HEK293 (cell line): ENCODE results near the gene SBK1.

Source experiments
- CTCF ChIA-PET: fragments of 350-600 bp; formaldehyde crosslinking; extraction: SDS; loops from one replicate; lab custom pipeline; 2021; ENCODE audit warnings: antibody characterized with exemption; lab: Yijun Ruan, JAX
- POLR2A ChIA-PET: fragments of 300-600 bp; formaldehyde crosslinking; extraction: SDS; loops from one replicate; lab custom pipeline; 2020; ENCODE audit warnings: antibody characterized with exemption, inconsistent platforms; lab: Yijun Ruan, JAX
- H3K27ac ChIP-seq: fragments of 200-500 bp; sonication (Bioruptor generic); 2 replicates; pipeline ENCODE4 v1.5.1; 2014; ENCODE audit warnings: low read depth, low read length, control low read depth, inconsistent platforms; ENCODE audit errors: extremely low read depth
- H3K36me3 ChIP-seq, 2 experiments: fragments of 200-500 bp in 1 of 2; sonication (Bioruptor generic) in 1 of 2; 1 replicate in 1 of 2; 2 replicates in 1 of 2; pipeline ENCODE4 v1.5.1; 2014 to 2017; ENCODE audit warnings: inconsistent platforms in 2 of 2, low read length in 2 of 2; ENCODE audit not compliant: control insufficient read depth in 2 of 2, insufficient read depth in 1 of 2
- H3K4me1 ChIP-seq: fragments of 200-500 bp; sonication (Bioruptor generic); 2 replicates; pipeline ENCODE4 v1.5.1; 2014; ENCODE audit warnings: mild to moderate bottlenecking, low read length, inconsistent platforms; ENCODE audit not compliant: control insufficient read depth, insufficient read depth
- H3K4me3 ChIP-seq: 2 replicates; pipeline ENCODE4 v1.5.1; 2011; ENCODE audit warnings: low read depth, mild to moderate bottlenecking, control low read depth, low read length, moderate library complexity
- H3K9me3 ChIP-seq: fragments of 200-500 bp; sonication (Bioruptor generic); 2 replicates; pipeline ENCODE4 v1.5.1; 2014; ENCODE audit warnings: low read depth, low read length, inconsistent platforms; ENCODE audit not compliant: control insufficient read depth, insufficient read depth
- SCRT1 ChIP-seq: fragments of 450-650 bp; formaldehyde crosslinking; IDR thresholded peaks from 2 replicates; pipeline ENCODE4 v1.5.1; 2016; ENCODE audit warnings: missing biosample characterization, missing genetic modification characterization, borderline replicate concordance
- TRIM28 ChIP-seq: IDR thresholded peaks from 2 replicates; pipeline ENCODE4 v1.6.1; 2011; ENCODE audit warnings: low read length, control low read depth, borderline replicate concordance
- ZIC2 ChIP-seq: fragments of 450-650 bp; formaldehyde crosslinking; IDR thresholded peaks from 2 replicates; pipeline ENCODE4 v1.5.1; 2016; ENCODE audit warnings: missing biosample characterization, missing genetic modification characterization
- ZNF121 ChIP-seq: fragments of 450-650 bp; formaldehyde crosslinking; IDR thresholded peaks from 2 replicates; pipeline ENCODE4 v1.5.1; 2016; ENCODE audit warnings: missing biosample characterization, missing genetic modification characterization
- ZNF174 ChIP-seq: fragments of 450-650 bp; formaldehyde crosslinking; IDR thresholded peaks from 2 replicates; pipeline ENCODE4 v1.5.0; 2017; ENCODE audit warnings: missing biosample characterization, mild to moderate bottlenecking, missing genetic modification characterization
- ZNF175 ChIP-seq: fragments of 450-650 bp; formaldehyde crosslinking; IDR thresholded peaks from 2 replicates; pipeline ENCODE4 v1.5.1; 2016; ENCODE audit warnings: missing biosample characterization, missing genetic modification characterization
- ZNF324 ChIP-seq: fragments of 450-650 bp; formaldehyde crosslinking; IDR thresholded peaks from 2 replicates; pipeline ENCODE4 v1.5.1; 2016; ENCODE audit warnings: missing biosample characterization, missing genetic modification characterization
- ZNF350 ChIP-seq: fragments of 450-650 bp; formaldehyde crosslinking; IDR thresholded peaks from 2 replicates; pipeline ENCODE4 v1.5.0; 2017; ENCODE audit warnings: missing biosample characterization, mild to moderate bottlenecking, missing genetic modification characterization
- ZNF433 ChIP-seq: fragments of 450-650 bp; formaldehyde crosslinking; IDR thresholded peaks from 2 replicates; pipeline ENCODE4 v1.5.1; 2016; ENCODE audit warnings: missing biosample characterization, missing genetic modification characterization, low read depth
- ZNF658 ChIP-seq: fragments of 450-650 bp; formaldehyde crosslinking; IDR thresholded peaks from 2 replicates; pipeline ENCODE4; 2016; ENCODE audit warnings: missing biosample characterization, missing genetic modification characterization
- ZNF660 ChIP-seq: fragments of 450-650 bp; IDR thresholded peaks from 2 replicates; pipeline ENCODE4 v1.5.1; 2018; ENCODE audit warnings: missing biosample characterization, mild to moderate bottlenecking, missing genetic modification characterization
- ZNF792 ChIP-seq: fragments of 450-650 bp; formaldehyde crosslinking; IDR thresholded peaks from 2 replicates; pipeline ENCODE4 v1.5.1; 2016; ENCODE audit warnings: missing biosample characterization, missing genetic modification characterization
- TF ChIP-seq, protein P1 (sequence below): fragments of 450-650 bp; formaldehyde crosslinking; IDR thresholded peaks from 2 replicates; pipeline ENCODE4 v1.5.1; 2016; ENCODE audit warnings: missing biosample characterization, missing genetic modification characterization

The SBK1 gene

DNA sequence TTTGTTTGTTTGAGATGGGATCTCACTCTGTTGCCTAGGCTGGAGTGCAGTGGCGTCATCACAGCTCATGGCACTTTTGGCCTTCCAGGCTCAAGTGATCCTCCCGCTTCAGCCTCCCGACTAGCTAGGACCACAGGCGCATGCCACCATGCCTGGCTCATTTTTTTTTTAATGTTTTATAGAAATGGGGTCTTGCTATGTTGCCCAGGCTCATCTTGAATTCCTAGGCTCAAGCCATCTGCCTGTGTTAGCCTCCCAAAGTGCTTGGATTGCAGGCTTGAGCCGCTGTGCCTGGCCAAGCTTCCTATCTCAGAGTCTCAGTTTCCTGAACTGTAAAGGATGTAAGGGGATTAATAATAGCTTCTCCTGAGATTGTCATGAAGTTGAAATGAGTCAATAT is 8.0 kb downstream of the SBK1 start:
- no peak overlapping the region for H3K4me3 ChIP-seq
- no peaks in the 10 kb centered on the region for H3K36me3 ChIP-seq
- TF ChIP-seq ZNF121 (peak; percentile 75), ZNF175 (tag by site-specific recombination) (no peak)
- H3K27ac ChIP-seq, result no peak overlapping the region
- ChIA-PET POLR2A (no interaction called here), CTCF (interaction anchor here (1.0 to 1.7 kb wide), 4 partner anchors 17 to 24 kb away, joined by 4 to 5 read pairs (median 5); no protein-coding TSS in a partner anchor)
- no peaks in the 10 kb centered on the region for H3K9me3 ChIP-seq
- H3K4me1 ChIP-seq, result no peaks in the 10 kb centered on the region

DNA sequence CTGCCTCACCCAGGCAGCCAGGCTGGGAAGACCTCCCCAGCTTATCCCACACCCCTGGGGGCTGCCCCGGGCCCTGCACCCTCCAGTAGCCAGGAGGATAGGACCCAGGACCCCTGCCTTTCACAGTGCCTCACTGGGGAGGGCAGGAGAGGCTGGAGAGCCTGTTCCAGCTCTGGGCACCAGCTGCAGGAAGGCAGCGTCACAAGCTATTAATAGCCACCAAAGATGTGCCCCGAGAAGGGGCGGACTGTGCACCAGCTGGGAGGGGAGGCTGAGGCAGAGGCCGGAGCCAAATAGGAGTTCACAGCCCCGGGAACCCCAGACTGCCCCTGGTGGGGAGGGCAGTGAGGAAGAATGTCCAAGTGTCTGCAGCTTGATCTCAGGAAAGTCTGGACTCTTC is 8.8 kb downstream of the SBK1 start:
- CTCF ChIA-PET, result interaction anchor here (0.6 to 1.8 kb wide), 6 partner anchors 8 to 309 kb away, joined by 3 to 8 read pairs (median 4); no protein-coding TSS in a partner anchor
- Histone ChIP-seq H3K36me3 (no peaks in the 10 kb centered on the region), H3K4me3 (no peak overlapping the region), H3K9me3 (no peaks in the 10 kb centered on the region), H3K27ac (no peak overlapping the region), H3K4me1 (no peaks in the 10 kb centered on the region)
- POLR2A ChIA-PET, result no interaction called here
- no peak for TF ChIP-seq ZNF324 (tag by site-specific recombination)
- peak; percentile 54; the same call in 1 of the 2 replicates for TF ChIP-seq ZIC2

DNA sequence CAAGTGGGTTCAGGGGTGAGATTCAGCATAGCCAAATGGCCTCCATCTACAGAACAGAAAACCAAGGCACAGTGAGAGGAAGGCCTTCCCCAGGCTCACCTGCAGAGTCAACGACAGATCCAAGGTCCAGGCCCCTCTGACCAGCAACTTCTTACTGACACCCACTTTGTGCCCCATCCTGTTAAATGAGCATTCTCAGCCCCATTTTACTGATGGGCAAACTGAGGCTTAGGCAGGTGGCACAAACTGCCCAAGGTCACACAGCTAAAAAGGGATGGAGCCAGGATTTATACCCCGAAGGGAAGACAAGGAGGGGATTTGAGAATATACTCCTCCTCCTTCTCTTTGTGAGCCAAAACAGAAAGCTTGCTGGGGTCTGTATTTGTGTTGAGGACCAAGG is 9.3 kb downstream of the SBK1 start:
- CTCF ChIA-PET, result interaction anchor here (0.6 to 1.8 kb wide), 2 partner anchors 9 to 20 kb away, joined by 3 to 8 read pairs; no protein-coding TSS in a partner anchor
- TF ChIP-seq ZNF660 (tag by site-specific recombination) (peak; percentile 94), TRIM28 (no peak)
- POLR2A ChIA-PET, result no interaction called here
- Histone ChIP-seq H3K4me1 (no peaks in the 10 kb centered on the region), H3K9me3 (no peaks in the 10 kb centered on the region), H3K4me3 (no peak overlapping the region), H3K36me3 (no peaks in the 10 kb centered on the region), H3K27ac (no peak overlapping the region)

DNA sequence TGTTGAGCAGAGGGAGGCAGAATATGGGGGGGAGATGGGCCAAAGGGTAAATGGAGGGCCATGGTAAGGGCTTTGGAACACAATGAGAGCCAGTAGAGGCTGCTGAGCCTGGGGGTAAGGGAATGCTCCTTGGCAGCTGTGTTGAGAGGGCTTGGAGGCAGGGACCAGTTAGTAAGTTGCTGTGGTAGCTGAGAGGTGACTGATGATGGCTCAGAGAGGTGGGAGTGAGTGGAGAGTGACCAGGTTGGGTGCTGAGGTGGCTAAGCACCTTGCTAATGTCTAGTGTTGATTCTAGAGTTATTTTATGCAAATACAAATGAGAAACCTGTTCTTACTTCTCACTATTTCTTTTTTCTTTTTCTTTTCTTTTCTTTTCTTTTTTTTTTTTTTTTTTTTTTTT is 10.8 kb downstream of the SBK1 start:
- H3K36me3 ChIP-seq, result no peaks in the 10 kb centered on the region
- TF ChIP-seq ZNF350 (tag by site-specific recombination) (no peak), SCRT1 (tag by site-specific recombination) (no peak), ZNF658 (tag by site-specific recombination) (no peak), ZNF433 (tag by site-specific recombination) (no peak), ZNF792 (no peak), ZNF174 (tag by site-specific recombination) (no peak)

DNA sequence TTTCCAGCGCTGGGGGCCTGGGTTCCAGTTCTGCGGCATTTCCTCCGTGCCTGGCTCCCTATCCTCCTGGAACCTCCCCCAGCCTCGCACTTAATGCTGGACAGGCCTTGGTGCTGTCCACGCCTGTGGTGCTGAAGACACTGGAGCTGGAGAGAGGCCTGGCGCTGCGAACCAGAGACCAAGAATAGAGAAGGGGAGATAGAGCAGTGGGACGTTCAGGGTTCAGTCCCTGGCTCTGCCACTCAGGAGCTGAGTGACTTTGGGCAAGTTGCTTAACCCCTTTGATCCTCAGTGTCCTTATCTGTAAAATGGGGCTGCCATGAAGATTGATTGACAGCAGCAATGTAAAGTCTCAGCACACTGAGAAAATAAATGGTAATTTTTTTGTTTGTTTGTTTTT is 11.9 kb downstream of the SBK1 start:
- Histone ChIP-seq H3K9me3 (no peaks in the 10 kb centered on the region), H3K4me3 (no peak overlapping the region), H3K27ac (no peak overlapping the region), H3K36me3 (no peaks in the 10 kb centered on the region), H3K4me1 (no peaks in the 10 kb centered on the region)
- ChIA-PET CTCF (interaction anchor here (1.1 to 2.8 kb wide), 3 partner anchors 14 to 26 kb away, joined by 5 to 15 read pairs (median 9); no protein-coding TSS in a partner anchor), POLR2A (interaction anchor here (0.7 to 1.0 kb wide), 2 partner anchors 12 to 20 kb away, joined by 3 read pairs; partner anchors contain the start of gene SBK1)
- TF ChIP-seq, protein P1, sequence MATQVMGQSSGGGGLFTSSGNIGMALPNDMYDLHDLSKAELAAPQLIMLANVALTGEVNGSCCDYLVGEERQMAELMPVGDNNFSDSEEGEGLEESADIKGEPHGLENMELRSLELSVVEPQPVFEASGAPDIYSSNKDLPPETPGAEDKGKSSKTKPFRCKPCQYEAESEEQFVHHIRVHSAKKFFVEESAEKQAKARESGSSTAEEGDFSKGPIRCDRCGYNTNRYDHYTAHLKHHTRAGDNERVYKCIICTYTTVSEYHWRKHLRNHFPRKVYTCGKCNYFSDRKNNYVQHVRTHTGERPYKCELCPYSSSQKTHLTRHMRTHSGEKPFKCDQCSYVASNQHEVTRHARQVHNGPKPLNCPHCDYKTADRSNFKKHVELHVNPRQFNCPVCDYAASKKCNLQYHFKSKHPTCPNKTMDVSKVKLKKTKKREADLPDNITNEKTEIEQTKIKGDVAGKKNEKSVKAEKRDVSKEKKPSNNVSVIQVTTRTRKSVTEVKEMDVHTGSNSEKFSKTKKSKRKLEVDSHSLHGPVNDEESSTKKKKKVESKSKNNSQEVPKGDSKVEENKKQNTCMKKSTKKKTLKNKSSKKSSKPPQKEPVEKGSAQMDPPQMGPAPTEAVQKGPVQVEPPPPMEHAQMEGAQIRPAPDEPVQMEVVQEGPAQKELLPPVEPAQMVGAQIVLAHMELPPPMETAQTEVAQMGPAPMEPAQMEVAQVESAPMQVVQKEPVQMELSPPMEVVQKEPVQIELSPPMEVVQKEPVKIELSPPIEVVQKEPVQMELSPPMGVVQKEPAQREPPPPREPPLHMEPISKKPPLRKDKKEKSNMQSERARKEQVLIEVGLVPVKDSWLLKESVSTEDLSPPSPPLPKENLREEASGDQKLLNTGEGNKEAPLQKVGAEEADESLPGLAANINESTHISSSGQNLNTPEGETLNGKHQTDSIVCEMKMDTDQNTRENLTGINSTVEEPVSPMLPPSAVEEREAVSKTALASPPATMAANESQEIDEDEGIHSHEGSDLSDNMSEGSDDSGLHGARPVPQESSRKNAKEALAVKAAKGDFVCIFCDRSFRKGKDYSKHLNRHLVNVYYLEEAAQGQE, result peak; percentile 98
- no peak for TF ChIP-seq ZNF174 (tag by site-specific recombination)

More for the DNA sequence above, 10.8 kb downstream of the SBK1 start:
- ChIA-PET POLR2A (interaction anchor here (1.0 kb wide), 1 partner anchor 11 kb away, joined by 3 read pairs; the partner anchor contains the start of gene SBK1), CTCF (interaction anchor here (1.1 to 2.8 kb wide), 3 partner anchors 15 to 25 kb away, joined by 5 to 15 read pairs (median 9); no protein-coding TSS in a partner anchor)
- Histone ChIP-seq H3K4me1 (no peaks in the 10 kb centered on the region), H3K9me3 (no peaks in the 10 kb centered on the region), H3K27ac (no peak overlapping the region), H3K4me3 (no peak overlapping the region)
